Midbrain (tissue), 1 donor: Measurements from ENCODE around the gene MMEL1.
"Not testable (repeated sequence)": the region's sequence is repeated elsewhere in the genome, so short reads cannot be mapped to it uniquely, and the experiment has no call there.

Experiments
- DNase-seq: peaks from one replicate; lab custom pipeline; 2025; lab: John Stamatoyannopoulos, UW

MMEL1 gene

GRCh38 chr1:2632561-2633361, at the start of gene MMEL1:
Gene MMEL1, minus strand, starts transcription at chr1:2633016. Its CDS starts 3,532 bp downstream, at chr1:2629484.
- DNase-seq, result no peak

GRCh38 chr1:2676726-2677125, 43.9 kb upstream of the MMEL1 start:
- DNase-seq, result not testable (repeated sequence)

GRCh38 chr1:2671656-2672055, 38.8 kb upstream of the MMEL1 start:
- not testable (repeated sequence) for DNase-seq

GRCh38 chr1:2659806-2660205, 27.0 kb upstream of the MMEL1 start:
- not testable (repeated sequence) for DNase-seq

GRCh38 chr1:2657909-2658308, 25.1 kb upstream of the MMEL1 start:
- DNase-seq, result not testable (repeated sequence)

- not testable (repeated sequence) for DNase-seq
Measured at GRCh38 chr1:2657124-2657523, 24.3 kb upstream of the MMEL1 start.

GRCh38 chr1:2655598-2656434, 23.0 kb upstream of the MMEL1 start:
- DNase-seq, result not testable (repeated sequence)

- DNase-seq, result not testable (repeated sequence)
Measured at GRCh38 chr1:2654443-2654948, 21.7 kb upstream of the MMEL1 start.

GRCh38 chr1:2653741-2654442, 21.1 kb upstream of the MMEL1 start:
- DNase-seq, result not testable (repeated sequence)

GRCh38 chr1:2652926-2653571, 20.2 kb upstream of the MMEL1 start:
- not testable (repeated sequence) for DNase-seq

GRCh38 chr1:2652152-2652925, 19.5 kb upstream of the MMEL1 start:
- DNase-seq, result not testable (repeated sequence)

- no peak for DNase-seq
Measured at GRCh38 chr1:2650967-2651645, 18.3 kb upstream of the MMEL1 start.

- no peak for DNase-seq
Measured at GRCh38 chr1:2646837-2647236, 14.0 kb upstream of the MMEL1 start.

GRCh38 chr1:2645776-2646175, 13.0 kb upstream of the MMEL1 start:
- DNase-seq, result no peak

- no peak for DNase-seq
Measured at GRCh38 chr1:2645143-2645542, 12.3 kb upstream of the MMEL1 start.

GRCh38 chr1:2644591-2645101, 11.8 kb upstream of the MMEL1 start:
- DNase-seq, result no peak

GRCh38 chr1:2644171-2644570, 11.4 kb upstream of the MMEL1 start:
- no peak for DNase-seq

GRCh38 chr1:2643414-2644077, 10.7 kb upstream of the MMEL1 start:
- no peak for DNase-seq
